Measurements from ENCODE around the gene DLEC1. TPM values are rescaled to one million over a fixed set of nuclear protein-coding genes. Genes with fewer than 3 reads are reported as not detected.

Gene DLEC1
- total RNA-seq, 1 experiment from 2014 or later, result not detected

DNA sequence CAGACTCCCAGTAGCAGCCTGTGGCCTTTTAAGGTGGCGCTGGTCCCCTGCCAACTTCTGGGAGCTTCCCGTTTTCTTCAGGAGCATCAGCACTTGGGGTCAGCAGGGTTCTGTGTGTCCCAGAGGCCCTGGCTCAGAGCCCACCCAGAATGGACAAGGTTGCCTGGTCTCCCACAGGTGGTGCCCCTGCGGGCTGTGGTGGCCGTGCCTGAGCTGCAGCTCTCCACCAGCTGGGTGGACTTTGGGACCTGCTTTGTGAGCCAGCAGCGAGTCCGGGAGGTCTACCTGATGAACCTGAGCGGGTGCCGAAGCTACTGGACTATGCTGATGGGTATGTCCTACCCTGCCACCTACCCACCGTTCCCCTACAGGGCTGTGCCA, 82.4 kb downstream of the DLEC1 start:
- H3K4me3 ChIP-seq (ENCODE audit: low read depth in 2 of 2, low read length in 2 of 2), result no peak overlapping the region
- ChIA-PET POLR2A (no interaction called here), CTCF (no interaction called here)
- ATAC-seq (no peak), DNase-seq (ENCODE audit: low read depth, low spot score) (no peak)
- no TSS peak for BruUV-seq (replicated peaks)
- in situ Hi-C loops (cut with HindIII; ENCODE audit: low pct_unique_long_range_greater_than_20kb, low sequenced_read_pairs), result no loop called here
- no peaks in the 10 kb centered on the region for H3K27me3 ChIP-seq (ENCODE audit: control insufficient read depth, insufficient read depth, low read length)
- intact Hi-C loops (cut with micrococcal nuclease; ENCODE audit: unreplicated experiment), result no loop called here
- H3K9me3 ChIP-seq (ENCODE audit: control insufficient read depth, insufficient read depth, low read depth, low read length), result no peaks in the 10 kb centered on the region
- TF ChIP-seq POLR2AphosphoS5 (IDR thresholded peaks at IDR 0.05; ENCODE audit: low read depth, low read length) (no peak), REST (IDR thresholded peaks at IDR 0.05; ENCODE audit: insufficient read depth in 1 of 2, low read depth in 2 of 2, low read length in 1 of 2) (no peak), TCF7L2 (IDR thresholded peaks at IDR 0.05; ENCODE audit: low read depth, low read length) (no peak), SIN3A (IDR thresholded peaks at IDR 0.05; ENCODE audit: borderline replicate concordance, insufficient read depth, low read depth, low read length) (no peak)
- TF ChIP-seq, protein P1, sequence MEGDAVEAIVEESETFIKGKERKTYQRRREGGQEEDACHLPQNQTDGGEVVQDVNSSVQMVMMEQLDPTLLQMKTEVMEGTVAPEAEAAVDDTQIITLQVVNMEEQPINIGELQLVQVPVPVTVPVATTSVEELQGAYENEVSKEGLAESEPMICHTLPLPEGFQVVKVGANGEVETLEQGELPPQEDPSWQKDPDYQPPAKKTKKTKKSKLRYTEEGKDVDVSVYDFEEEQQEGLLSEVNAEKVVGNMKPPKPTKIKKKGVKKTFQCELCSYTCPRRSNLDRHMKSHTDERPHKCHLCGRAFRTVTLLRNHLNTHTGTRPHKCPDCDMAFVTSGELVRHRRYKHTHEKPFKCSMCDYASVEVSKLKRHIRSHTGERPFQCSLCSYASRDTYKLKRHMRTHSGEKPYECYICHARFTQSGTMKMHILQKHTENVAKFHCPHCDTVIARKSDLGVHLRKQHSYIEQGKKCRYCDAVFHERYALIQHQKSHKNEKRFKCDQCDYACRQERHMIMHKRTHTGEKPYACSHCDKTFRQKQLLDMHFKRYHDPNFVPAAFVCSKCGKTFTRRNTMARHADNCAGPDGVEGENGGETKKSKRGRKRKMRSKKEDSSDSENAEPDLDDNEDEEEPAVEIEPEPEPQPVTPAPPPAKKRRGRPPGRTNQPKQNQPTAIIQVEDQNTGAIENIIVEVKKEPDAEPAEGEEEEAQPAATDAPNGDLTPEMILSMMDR (IDR thresholded peaks at IDR 0.05), result no peak
- no peaks in the 10 kb centered on the region; the same call in none of the 2 replicates for H3K36me3 ChIP-seq (ENCODE audit: control insufficient read depth, insufficient read depth, low read length)
- no peak overlapping the region for H3K27ac ChIP-seq (ENCODE audit: low read length)
- H3K4me1 ChIP-seq (ENCODE audit: control insufficient read depth, insufficient read depth, low read length), result no peaks in the 10 kb centered on the region

- in situ Hi-C loops (cut with HindIII; ENCODE audit: low pct_unique_long_range_greater_than_20kb, low sequenced_read_pairs), result no loop called here
- ChIA-PET CTCF (no interaction called here), POLR2A (no interaction called here)
- DNase-seq (ENCODE audit: low read depth, low spot score) (no peak), ATAC-seq (no peak)
- H3K9me3 ChIP-seq (ENCODE audit: control insufficient read depth, insufficient read depth, low read depth, low read length), result no peaks in the 10 kb centered on the region
- intact Hi-C loops (cut with micrococcal nuclease; ENCODE audit: unreplicated experiment), result no loop called here
- no peak overlapping the region for H3K4me3 ChIP-seq (ENCODE audit: low read depth in 2 of 2, low read length in 2 of 2)
- H3K27ac ChIP-seq (ENCODE audit: low read length), result no peak overlapping the region
- H3K4me1 ChIP-seq (ENCODE audit: control insufficient read depth, insufficient read depth, low read length), result no peaks in the 10 kb centered on the region
- H3K27me3 ChIP-seq (ENCODE audit: control insufficient read depth, insufficient read depth, low read length), result no peaks in the 10 kb centered on the region
- no TSS peak for BruUV-seq (replicated peaks)
- H3K36me3 ChIP-seq (ENCODE audit: control insufficient read depth, insufficient read depth, low read length), result no peaks in the 10 kb centered on the region; the same call in none of the 2 replicates
- TF ChIP-seq SIN3A (IDR thresholded peaks at IDR 0.05; ENCODE audit: borderline replicate concordance, insufficient read depth, low read depth, low read length), result no peak
- TF ChIP-seq, protein P1 (IDR thresholded peaks at IDR 0.05), result no peak
- no peak for TF ChIP-seq REST (IDR thresholded peaks at IDR 0.05; ENCODE audit: insufficient read depth in 1 of 2, low read depth in 2 of 2, low read length in 1 of 2)
- TF ChIP-seq POLR2AphosphoS5 (IDR thresholded peaks at IDR 0.05; ENCODE audit: low read depth, low read length), result no peak
- no peak for TF ChIP-seq TCF7L2 (IDR thresholded peaks at IDR 0.05; ENCODE audit: low read depth, low read length)
These were observed 82.9 kb downstream of the DLEC1 start for GRCh38 chr3:38121832-38122461.
